ENCODE results near the gene DDAH2.

DDAH2 gene

DNA sequence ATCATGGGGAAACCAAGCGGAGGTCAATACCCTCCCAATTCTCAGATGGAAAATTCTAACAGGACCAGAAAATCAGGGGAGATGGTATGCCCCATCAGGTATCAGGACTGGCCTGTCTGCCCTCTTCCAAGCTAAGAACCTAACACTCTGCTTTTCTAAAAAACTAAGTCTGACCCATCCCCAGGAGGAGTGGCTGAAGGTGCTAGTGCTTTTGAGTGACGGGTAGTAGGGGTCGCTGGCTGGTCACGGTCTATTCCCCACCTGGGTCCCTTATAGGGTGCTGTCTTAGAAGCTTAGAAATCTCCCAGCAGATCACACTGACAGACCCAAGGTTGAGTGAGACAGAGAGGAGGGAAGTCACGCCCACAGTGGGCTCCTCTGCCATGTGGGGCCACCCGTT is 35.6 kb downstream of the DDAH2 start:
- TF ChIP-seq CTCF (IDR thresholded peaks at IDR 0.05): no peak
- peaks cover 57 to 98% (median 84%) of the 10 kb centered on the region in 3 donors for H3K36me3 ChIP-seq
- intact Hi-C loops (cut with DNase I; ENCODE audit: low total_unique reads): no loop called here

GRCh38 chr6:31692886-31693285 is 36.2 kb downstream of the DDAH2 start:
- TF ChIP-seq CTCF (IDR thresholded peaks at IDR 0.05): no peak
- no peaks in the 10 kb centered on the region for H3K27me3 ChIP-seq
- peaks cover 63 to 100% (median 90%) of the 10 kb centered on the region in 3 donors for H3K36me3 ChIP-seq
- H3K4me3 ChIP-seq: no peak overlapping the region
- intact Hi-C loops (cut with DNase I; ENCODE audit: low total_unique reads): no loop called here
- no peaks in the 10 kb centered on the region for H3K9me3 ChIP-seq
- no peaks in the 10 kb centered on the region for H3K4me1 ChIP-seq
- DNase-seq: no peak
- H3K27ac ChIP-seq: no peak overlapping the region

More for the DNA sequence above, 35.6 kb downstream of the DDAH2 start:
- no peak for DNase-seq
- H3K27ac ChIP-seq: no peak overlapping the region
- no peak overlapping the region for H3K4me3 ChIP-seq
- no peaks in the 10 kb centered on the region for H3K27me3 ChIP-seq
- no peaks in the 10 kb centered on the region for H3K9me3 ChIP-seq
- no peaks in the 10 kb centered on the region for H3K4me1 ChIP-seq

GRCh38 chr6:31692353-31692752 is 36.7 kb downstream of the DDAH2 start:
- Histone ChIP-seq H3K4me3 (no peak overlapping the region), H3K27me3 (no peaks in the 10 kb centered on the region), H3K36me3 (peaks cover 69 to 100% (median 95%) of the 10 kb centered on the region in 3 donors), H3K27ac (no peak overlapping the region), H3K9me3 (no peaks in the 10 kb centered on the region), H3K4me1 (no peaks in the 10 kb centered on the region)
- TF ChIP-seq CTCF (IDR thresholded peaks at IDR 0.05): no peak
- DNase-seq: no peak
- intact Hi-C loops (cut with DNase I; ENCODE audit: low total_unique reads): no loop called here

DNA sequence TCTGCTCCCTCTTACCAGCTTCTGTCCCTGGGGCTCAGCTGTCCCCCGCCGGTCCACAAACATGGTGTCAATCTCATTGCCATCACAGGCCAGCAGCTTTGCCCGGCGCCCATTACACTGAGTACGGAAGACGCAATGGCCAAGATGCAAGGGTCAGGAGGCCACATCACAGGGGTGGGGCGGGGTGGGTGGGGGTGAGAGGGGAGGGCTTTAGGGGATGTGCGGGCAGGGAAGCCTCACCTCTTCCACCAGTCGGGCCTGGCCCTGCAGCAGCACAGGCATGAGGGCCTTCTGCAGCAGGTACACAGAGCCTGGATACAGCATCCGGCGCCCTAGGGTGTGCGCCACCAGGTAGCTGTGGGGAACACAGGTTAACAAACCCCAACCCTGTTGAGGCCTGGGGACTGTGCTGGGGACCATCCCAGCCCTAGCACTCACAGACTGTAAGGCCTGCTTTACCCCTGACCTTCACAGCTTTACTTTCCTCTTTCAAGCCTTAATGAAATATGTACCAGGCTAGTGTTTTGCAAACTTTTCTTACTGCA is 37.5 kb downstream of the DDAH2 start:
- intact Hi-C loops (cut with DNase I; ENCODE audit: low total_unique reads): no loop called here
- peaks cover 71 to 100% (median 98%) of the 10 kb centered on the region in 3 donors for H3K36me3 ChIP-seq
- no peak overlapping the region for H3K27ac ChIP-seq
- no peaks in the 10 kb centered on the region for H3K4me1 ChIP-seq
- no peak for DNase-seq
- H3K9me3 ChIP-seq: no peaks in the 10 kb centered on the region
- no peak for TF ChIP-seq CTCF (IDR thresholded peaks at IDR 0.05)
- H3K4me3 ChIP-seq: no peak overlapping the region
- no peaks in the 10 kb centered on the region for H3K27me3 ChIP-seq

DNA sequence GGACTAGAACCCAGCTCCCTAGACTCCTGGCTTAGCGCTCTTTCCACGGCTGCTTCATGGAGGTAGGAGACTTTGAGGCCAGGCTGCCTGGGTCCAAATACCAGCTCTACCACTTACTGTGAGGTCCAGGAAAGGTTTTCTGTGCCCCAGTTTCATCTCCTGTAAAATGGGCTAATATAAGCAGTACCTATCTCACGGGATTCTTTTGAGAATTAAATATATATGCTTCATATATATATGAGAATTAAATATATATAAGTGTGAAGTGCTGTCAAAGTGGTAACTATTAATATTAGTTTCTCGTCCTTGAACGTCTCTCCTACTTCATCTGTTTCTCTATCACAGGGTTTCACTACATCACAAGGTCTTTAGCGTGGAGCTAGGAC is 38.0 kb downstream of the DDAH2 start:
- no peak overlapping the region for H3K27ac ChIP-seq
- peaks cover 68 to 100% (median 92%) of the 10 kb centered on the region in 3 donors for H3K36me3 ChIP-seq
- intact Hi-C loops (cut with DNase I; ENCODE audit: low total_unique reads): no loop called here
- no peak overlapping the region for H3K4me3 ChIP-seq
- no peak for TF ChIP-seq CTCF (IDR thresholded peaks at IDR 0.05)
- no peaks in the 10 kb centered on the region for H3K27me3 ChIP-seq
- H3K9me3 ChIP-seq: no peaks in the 10 kb centered on the region
- DNase-seq: no peak
- no peaks in the 10 kb centered on the region for H3K4me1 ChIP-seq
